ENCODE results near the gene TEPSIN. TPM values are rescaled to one million over a fixed set of nuclear protein-coding genes. Genes with fewer than 3 reads are reported as not detected.

Gene TEPSIN
- polyA plus RNA-seq, 1 donor (not counting 4 experiments of a cell fraction or from before 2014, with no cell fraction given): 7.1 TPM

DNA sequence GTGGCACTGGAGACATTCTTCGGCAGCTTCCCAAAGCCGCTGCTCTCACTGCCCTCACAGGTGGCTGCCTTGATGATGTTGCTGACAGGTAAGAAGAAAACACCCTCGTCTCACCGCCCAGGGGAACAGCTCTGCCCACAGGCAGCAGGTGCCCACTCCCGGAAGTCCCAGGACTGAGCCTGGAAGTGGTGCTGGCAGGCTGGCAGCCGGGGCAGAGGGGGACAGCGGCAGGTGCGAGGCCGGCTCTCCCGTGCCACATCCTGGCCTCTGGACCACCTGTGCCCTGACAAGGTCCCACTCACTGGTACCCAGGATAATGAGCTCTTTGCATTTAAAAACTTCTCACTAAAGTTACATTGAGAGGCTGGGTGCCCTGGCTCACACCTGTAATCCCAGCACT, 36.5 kb downstream of the TEPSIN start:
- FAIRE-seq (no peak), DNase-seq (ENCODE audit: low read depth, low spot score) (no peak)
- H3K9ac ChIP-seq (ENCODE audit: control insufficient read depth, extremely low read depth, insufficient read depth, low read length): no peak overlapping the region
- TF ChIP-seq CTCF (optimal IDR thresholded peaks at IDR 0.05 in 1 of 3, IDR thresholded peaks at IDR 0.05 in 1 of 3, conservative IDR thresholded peaks at IDR 0.05 in 1 of 3; ENCODE audit: extremely low read depth in 1 of 3, insufficient read depth in 2 of 3, low read length in 3 of 3) (no peak), EZH2 (IDR thresholded peaks at IDR 0.05; ENCODE audit: low read length) (no peak)
- no peak overlapping the region for H3K4me3 ChIP-seq (ENCODE audit: control insufficient read depth in 2 of 3, extremely low read depth in 1 of 3, insufficient read depth in 2 of 3, low read depth in 1 of 3, low read length in 3 of 3)
- H3K4me2 ChIP-seq (ENCODE audit: control insufficient read depth, extremely low read depth, insufficient read depth, low read depth, low read length): no peak overlapping the region
- H4K20me1 ChIP-seq (ENCODE audit: control insufficient read depth, extremely low read depth, insufficient read depth, low read length): no peaks in the 10 kb centered on the region
- peaks cover 0 to 5% of the 10 kb centered on the region in 2 experiments for H3K36me3 ChIP-seq (ENCODE audit: control insufficient read depth in 2 of 2, extremely low read depth in 1 of 2, insufficient read depth in 2 of 2, low read length in 2 of 2)
- H3K27me3 ChIP-seq (ENCODE audit: control insufficient read depth, extremely low read depth, insufficient read depth, low read length): no peaks in the 10 kb centered on the region
- H3K27ac ChIP-seq (ENCODE audit: control insufficient read depth, insufficient read depth, low read length): no peak overlapping the region
- no peaks in the 10 kb centered on the region for H3K9me3 ChIP-seq (ENCODE audit: control insufficient read depth, low read depth, low read length)
- no peak overlapping the region for H2AFZ ChIP-seq (ENCODE audit: control insufficient read depth, low read length)
- no peaks in the 10 kb centered on the region for H3K9me1 ChIP-seq (ENCODE audit: control insufficient read depth, extremely low read depth, insufficient read depth, low read length)
- H3K79me2 ChIP-seq (ENCODE audit: control insufficient read depth, insufficient read depth, low read length): no peaks in the 10 kb centered on the region
- dilution Hi-C loops (cut with MboI; ENCODE audit: extremely low pct_ligation_motif_present, low sequenced_read_pairs): no loop called here
- no peaks in the 10 kb centered on the region for H3K4me1 ChIP-seq (ENCODE audit: control insufficient read depth, extremely low read depth, insufficient read depth, low read length)

- Histone ChIP-seq H3K9ac (ENCODE audit: control insufficient read depth, extremely low read depth, insufficient read depth, low read length) (no peak overlapping the region), H3K9me3 (ENCODE audit: control insufficient read depth, low read depth, low read length) (no peaks in the 10 kb centered on the region), H3K4me1 (ENCODE audit: control insufficient read depth, extremely low read depth, insufficient read depth, low read length) (no peaks in the 10 kb centered on the region), H3K36me3 (ENCODE audit: control insufficient read depth in 2 of 2, extremely low read depth in 1 of 2, insufficient read depth in 2 of 2, low read length in 2 of 2) (no peaks in the 10 kb centered on the region), H3K27ac (ENCODE audit: control insufficient read depth, insufficient read depth, low read length) (no peak overlapping the region), H3K9me1 (ENCODE audit: control insufficient read depth, extremely low read depth, insufficient read depth, low read length) (no peaks in the 10 kb centered on the region), H3K4me2 (ENCODE audit: control insufficient read depth, extremely low read depth, insufficient read depth, low read depth, low read length) (no peak overlapping the region), H3K4me3 (ENCODE audit: control insufficient read depth in 2 of 3, extremely low read depth in 1 of 3, insufficient read depth in 2 of 3, low read depth in 1 of 3, low read length in 3 of 3) (no peak overlapping the region), H2AFZ (ENCODE audit: control insufficient read depth, low read length) (no peak overlapping the region), H3K79me2 (ENCODE audit: control insufficient read depth, insufficient read depth, low read length) (no peaks in the 10 kb centered on the region), H3K27me3 (ENCODE audit: control insufficient read depth, extremely low read depth, insufficient read depth, low read length) (no peaks in the 10 kb centered on the region), H4K20me1 (ENCODE audit: control insufficient read depth, extremely low read depth, insufficient read depth, low read length) (no peaks in the 10 kb centered on the region)
- FAIRE-seq (peak; percentile 43), DNase-seq (ENCODE audit: low read depth, low spot score) (no peak)
- TF ChIP-seq EZH2 (IDR thresholded peaks at IDR 0.05; ENCODE audit: low read length) (no peak), CTCF (optimal IDR thresholded peaks at IDR 0.05 in 1 of 3, IDR thresholded peaks at IDR 0.05 in 1 of 3, conservative IDR thresholded peaks at IDR 0.05 in 1 of 3; ENCODE audit: extremely low read depth in 1 of 3, insufficient read depth in 2 of 3, low read length in 3 of 3) (peak; percentile 60 to 61 (median 61))
- dilution Hi-C loops (cut with MboI; ENCODE audit: extremely low pct_ligation_motif_present, low sequenced_read_pairs): no loop called here
Measured at GRCh38 chr17:81200695-81201580, 37.9 kb downstream of the TEPSIN start.
